ENCODE measurements around the gene SIRPA.

DNA sequence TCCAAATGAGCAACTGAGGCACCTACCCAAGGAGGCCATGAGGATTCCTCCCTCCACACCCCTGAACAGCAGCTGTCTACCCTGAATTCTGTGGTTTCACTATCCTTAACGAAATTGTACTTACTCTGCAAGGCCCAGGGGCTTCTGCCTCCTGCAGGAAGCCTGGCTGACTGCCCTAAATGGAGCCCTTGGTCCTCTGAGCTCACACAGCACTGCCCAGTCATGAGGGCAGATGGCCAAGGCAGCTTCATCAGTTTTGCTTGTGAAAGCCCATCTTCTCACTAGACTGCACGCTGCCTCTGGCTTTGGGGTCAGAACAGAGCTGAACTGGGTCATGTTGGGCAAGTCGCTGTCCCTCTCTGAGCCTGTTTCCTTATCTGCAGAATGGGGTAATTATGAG, 26.4 kb upstream of the SIRPA start:
- TF ChIP-seq POLR2A (IDR thresholded peaks at IDR 0.05; ENCODE audit: low read depth, low read length): no peak
- TF ChIP-seq POLR2AphosphoS5 (IDR thresholded peaks at IDR 0.05; ENCODE audit: low read depth, low read length): no peak

All from GM12892 (cell line).